Hematopoietic multipotent progenitor cell treated with erythropoietin and hydrocortisone succinate and interleukin-3 and kit ligand, for 8 days (in vitro differentiated cells): Measurements from ENCODE around the gene CALCB.
A peak's percentile ranks its signal among the peaks of the same experiment; 100 is the strongest.

Source experiments
- DNase-seq: peaks from one replicate; pipeline ENCODE4 v3.0.0-alpha.2; 2015

Gene CALCB

GRCh38 chr11:15074206-15075161 lies 1.1 kb downstream of the CALCB start:
- peak; percentile 62 for DNase-seq

- no peak for DNase-seq
Measured at GRCh38 chr11:15075162-15075526, 1.8 kb downstream of the CALCB start.

- no peak for DNase-seq
Measured at GRCh38 chr11:15091175-15091574, 17.8 kb downstream of the CALCB start.

- no peak for DNase-seq
Measured at GRCh38 chr11:15091625-15092024, 18.2 kb downstream of the CALCB start.

- no peak for DNase-seq
Measured at GRCh38 chr11:15093432-15093831, 20.0 kb downstream of the CALCB start.

- DNase-seq, result no peak
Measured at GRCh38 chr11:15095736-15096228, 22.4 kb downstream of the CALCB start.

- DNase-seq, result no peak
Measured at GRCh38 chr11:15097411-15097810, 24.0 kb downstream of the CALCB start.

- DNase-seq, result no peak
Measured at GRCh38 chr11:15099267-15099666, 25.9 kb downstream of the CALCB start.

- peak; percentile 59 for DNase-seq
Measured at GRCh38 chr11:15101072-15101709, 27.8 kb downstream of the CALCB start.

- no peak for DNase-seq
Measured at GRCh38 chr11:15104166-15104565, 30.8 kb downstream of the CALCB start.

- no peak for DNase-seq
Measured at GRCh38 chr11:15106201-15106965, 33.0 kb downstream of the CALCB start.

GRCh38 chr11:15107730-15108515 lies 34.5 kb downstream of the CALCB start:
- no peak for DNase-seq

GRCh38 chr11:15108592-15109130 lies 35.3 kb downstream of the CALCB start:
- DNase-seq, result no peak

GRCh38 chr11:15109602-15110001 lies 36.2 kb downstream of the CALCB start:
- no peak for DNase-seq

- no peak for DNase-seq
Measured at GRCh38 chr11:15111215-15111614, 37.8 kb downstream of the CALCB start.

- DNase-seq, result no peak
Measured at GRCh38 chr11:15112131-15112541, 38.7 kb downstream of the CALCB start.

- DNase-seq, result peak; percentile 41
Measured at GRCh38 chr11:15113381-15113780, 40.0 kb downstream of the CALCB start.

- no peak for DNase-seq
Measured at GRCh38 chr11:15114501-15115475, 41.4 kb downstream of the CALCB start, which contains the start of gene INSC. TSS of gene INSC (plus strand) at chr11:15114923. CDS start at chr11:15149175, 34,252 bp downstream.

GRCh38 chr11:15115686-15116085 lies 42.3 kb downstream of the CALCB start:
- no peak for DNase-seq

- no peak for DNase-seq
Measured at GRCh38 chr11:15117751-15118150, 44.4 kb downstream of the CALCB start.

GRCh38 chr11:15118431-15118830 lies 45.0 kb downstream of the CALCB start:
- no peak for DNase-seq
